Measurements from ENCODE around the gene KIF12.

KIF12 gene

GRCh38 chr9:114096866-114097612, 2.1 kb downstream of the KIF12 start:
- WGBS: 81% methylated on average over 6 of the region's 14 CpGs

DNA sequence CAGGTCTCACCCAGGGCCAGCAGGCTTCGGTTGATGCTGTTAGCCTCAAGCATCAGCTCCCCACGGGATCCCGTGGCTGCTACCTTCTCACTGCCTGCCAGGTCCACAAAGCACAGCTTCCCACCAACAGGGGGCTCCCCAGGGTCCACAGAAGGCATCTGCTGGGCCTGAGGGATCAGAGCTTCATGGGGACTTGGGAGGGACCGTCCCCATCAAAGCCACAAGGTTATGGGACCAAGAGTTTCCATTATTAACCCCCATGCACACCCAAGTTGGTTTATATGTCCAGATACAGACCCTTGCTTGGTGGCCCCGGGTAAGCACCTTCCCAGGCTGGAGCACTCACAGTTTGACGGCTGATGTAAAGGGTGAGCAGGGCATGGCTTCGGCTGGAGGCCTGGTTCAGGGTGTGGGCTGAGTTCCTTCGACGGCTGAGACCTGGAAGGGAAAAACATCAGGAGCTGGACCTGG, 3.0 kb downstream of the KIF12 start:
- H3K4me2 ChIP-seq (ENCODE audit: low read length, poor library complexity, severe bottlenecking): no peak overlapping the region
- H3K9me3 ChIP-seq (ENCODE audit: control insufficient read depth, low read length): peaks cover 9% of the 10 kb centered on the region
- no peak overlapping the region for H3K23ac ChIP-seq (ENCODE audit: low read length in 2 of 2)
- H2BK5ac ChIP-seq (ENCODE audit: low read depth, low read length, poor library complexity, severe bottlenecking): no peak overlapping the region
- H3K27me3 ChIP-seq (ENCODE audit: control insufficient read depth in 1 of 2, insufficient read depth in 1 of 2, low read length in 2 of 2): peaks cover 0 to 60% of the 10 kb centered on the region in 2 experiments
- H3K4me3 ChIP-seq (ENCODE audit: insufficient read depth in 1 of 2, low read depth in 1 of 2, low read length in 2 of 2): no peak overlapping the region
- no peak for DNase-seq
- H3K36me3 ChIP-seq (ENCODE audit: control insufficient read depth in 1 of 2, insufficient read depth in 2 of 2, low read depth in 1 of 2, low read length in 2 of 2): peaks cover 0 to 62% of the 10 kb centered on the region in 2 experiments
- H3K4me1 ChIP-seq (ENCODE audit: control insufficient read depth, insufficient read depth, low read depth, low read length): peaks cover 28% of the 10 kb centered on the region
- no peak overlapping the region for H2BK12ac ChIP-seq (ENCODE audit: low read length in 2 of 2)
- no peak overlapping the region for H4K8ac ChIP-seq (ENCODE audit: low read length)
- H3K18ac ChIP-seq (ENCODE audit: low read depth in 1 of 2, low read length in 2 of 2): no peak overlapping the region
- H3K79me1 ChIP-seq (replicated peaks; ENCODE audit: low read length, poor library complexity, severe bottlenecking): peaks cover 9% of the 10 kb centered on the region
- H3K14ac ChIP-seq (ENCODE audit: low read length in 2 of 2): no peak overlapping the region
- H2BK15ac ChIP-seq (ENCODE audit: low read depth, poor library complexity, severe bottlenecking): no peak overlapping the region
- no peak overlapping the region for H3K4ac ChIP-seq (ENCODE audit: low read depth in 1 of 2, low read length in 2 of 2)
- no peak overlapping the region for H4K91ac ChIP-seq (ENCODE audit: low read length)
- H3K27ac ChIP-seq (ENCODE audit: low read length, poor library complexity, severe bottlenecking): no peak overlapping the region
- no peak overlapping the region for H2AFZ ChIP-seq (ENCODE audit: low read depth, low read length)
- no peak overlapping the region for H2BK120ac ChIP-seq (ENCODE audit: low read depth, low read length)
- WGBS: 79% methylated on average over 9 of the region's 9 CpGs
- H2AK5ac ChIP-seq (ENCODE audit: low read length, severe bottlenecking): no peak overlapping the region
- no peak overlapping the region for H3K9ac ChIP-seq (ENCODE audit: low read length)

More at GRCh38 chr9:114096866-114097612, 2.1 kb downstream of the KIF12 start:
- Histone ChIP-seq H3K9ac (ENCODE audit: low read length) (no peak overlapping the region), H3K4me1 (ENCODE audit: control insufficient read depth, insufficient read depth, low read depth, low read length) (peaks cover 28% of the 10 kb centered on the region), H2BK120ac (ENCODE audit: low read depth, low read length) (no peak overlapping the region), H3K4ac (ENCODE audit: low read depth in 1 of 2, low read length in 2 of 2) (no peak overlapping the region), H4K91ac (ENCODE audit: low read length) (no peak overlapping the region), H3K27ac (ENCODE audit: low read length, poor library complexity, severe bottlenecking) (no peak overlapping the region), H3K4me2 (ENCODE audit: low read length, poor library complexity, severe bottlenecking) (peak overlapping the region; percentile 79), H3K23ac (ENCODE audit: low read length in 2 of 2) (no peak overlapping the region), H2BK5ac (ENCODE audit: low read depth, low read length, poor library complexity, severe bottlenecking) (no peak overlapping the region), H4K8ac (ENCODE audit: low read length) (no peak overlapping the region), H3K4me3 (ENCODE audit: insufficient read depth in 1 of 2, low read depth in 1 of 2, low read length in 2 of 2) (no peak overlapping the region), H2BK15ac (ENCODE audit: low read depth, poor library complexity, severe bottlenecking) (no peak overlapping the region), H3K18ac (ENCODE audit: low read depth in 1 of 2, low read length in 2 of 2) (no peak overlapping the region), H2BK12ac (ENCODE audit: low read length in 2 of 2) (no peak overlapping the region), H3K79me1 (replicated peaks; ENCODE audit: low read length, poor library complexity, severe bottlenecking) (peaks cover 9% of the 10 kb centered on the region), H3K14ac (ENCODE audit: low read length in 2 of 2) (no peak overlapping the region), H3K9me3 (ENCODE audit: control insufficient read depth, low read length) (peaks cover 18% of the 10 kb centered on the region), H3K27me3 (ENCODE audit: control insufficient read depth in 1 of 2, insufficient read depth in 1 of 2, low read length in 2 of 2) (peaks cover 0 to 60% of the 10 kb centered on the region in 2 experiments), H3K36me3 (ENCODE audit: control insufficient read depth in 1 of 2, insufficient read depth in 2 of 2, low read depth in 1 of 2, low read length in 2 of 2) (peaks cover 0 to 56% of the 10 kb centered on the region in 2 experiments), H2AK5ac (ENCODE audit: low read length, severe bottlenecking) (no peak overlapping the region), H2AFZ (ENCODE audit: low read depth, low read length) (no peak overlapping the region)
- no peak for DNase-seq

DNA sequence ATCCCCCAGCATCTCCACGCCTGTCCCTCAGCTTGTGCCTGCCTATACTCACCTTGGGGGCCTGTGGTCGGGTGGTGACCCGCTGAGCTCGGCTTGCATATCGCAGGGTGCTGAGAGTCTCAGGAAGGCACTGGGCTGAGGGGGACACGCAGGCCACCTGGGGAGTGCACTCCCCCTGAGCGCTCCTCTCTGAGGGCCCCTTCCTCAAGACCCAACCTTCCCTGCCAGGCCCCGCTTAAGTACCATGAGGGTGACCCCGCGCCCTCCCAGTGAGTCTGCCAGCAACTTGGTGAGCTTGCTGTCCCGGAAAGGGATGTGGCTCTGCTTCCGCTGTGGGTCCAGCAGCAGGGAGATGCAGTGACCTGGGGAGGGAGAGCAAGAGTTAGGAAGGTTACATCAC, 4.1 kb downstream of the KIF12 start:
- Histone ChIP-seq H3K36me3 (ENCODE audit: control insufficient read depth in 1 of 2, insufficient read depth in 2 of 2, low read depth in 1 of 2, low read length in 2 of 2) (peaks cover 0 to 65% of the 10 kb centered on the region in 2 experiments), H3K27ac (ENCODE audit: low read length, poor library complexity, severe bottlenecking) (no peak overlapping the region), H3K27me3 (ENCODE audit: control insufficient read depth in 1 of 2, insufficient read depth in 1 of 2, low read length in 2 of 2) (peaks cover 0 to 56% of the 10 kb centered on the region in 2 experiments), H2BK120ac (ENCODE audit: low read depth, low read length) (no peak overlapping the region), H2AFZ (ENCODE audit: low read depth, low read length) (no peak overlapping the region), H3K18ac (ENCODE audit: low read depth in 1 of 2, low read length in 2 of 2) (no peak overlapping the region), H3K9ac (ENCODE audit: low read length) (no peak overlapping the region), H2AK5ac (ENCODE audit: low read length, severe bottlenecking) (no peak overlapping the region), H4K8ac (ENCODE audit: low read length) (no peak overlapping the region), H3K23ac (ENCODE audit: low read length in 2 of 2) (peak overlapping the region in 1 of 2 experiments; percentile 30), H3K9me3 (ENCODE audit: control insufficient read depth, low read length) (peaks cover 4% of the 10 kb centered on the region), H3K4me2 (ENCODE audit: low read length, poor library complexity, severe bottlenecking) (no peak overlapping the region), H2BK5ac (ENCODE audit: low read depth, low read length, poor library complexity, severe bottlenecking) (no peak overlapping the region), H3K4ac (ENCODE audit: low read depth in 1 of 2, low read length in 2 of 2) (no peak overlapping the region), H2BK15ac (ENCODE audit: low read depth, poor library complexity, severe bottlenecking) (no peak overlapping the region), H3K4me1 (ENCODE audit: control insufficient read depth, insufficient read depth, low read depth, low read length) (peaks cover 24% of the 10 kb centered on the region), H3K4me3 (ENCODE audit: insufficient read depth in 1 of 2, low read depth in 1 of 2, low read length in 2 of 2) (no peak overlapping the region), H3K14ac (ENCODE audit: low read length in 2 of 2) (no peak overlapping the region), H4K91ac (ENCODE audit: low read length) (no peak overlapping the region), H3K79me1 (replicated peaks; ENCODE audit: low read length, poor library complexity, severe bottlenecking) (peaks cover 9% of the 10 kb centered on the region), H2BK12ac (ENCODE audit: low read length in 2 of 2) (no peak overlapping the region)
- 89% methylated on average over 8 of the region's 12 CpGs for WGBS
- DNase-seq: no peak

DNA sequence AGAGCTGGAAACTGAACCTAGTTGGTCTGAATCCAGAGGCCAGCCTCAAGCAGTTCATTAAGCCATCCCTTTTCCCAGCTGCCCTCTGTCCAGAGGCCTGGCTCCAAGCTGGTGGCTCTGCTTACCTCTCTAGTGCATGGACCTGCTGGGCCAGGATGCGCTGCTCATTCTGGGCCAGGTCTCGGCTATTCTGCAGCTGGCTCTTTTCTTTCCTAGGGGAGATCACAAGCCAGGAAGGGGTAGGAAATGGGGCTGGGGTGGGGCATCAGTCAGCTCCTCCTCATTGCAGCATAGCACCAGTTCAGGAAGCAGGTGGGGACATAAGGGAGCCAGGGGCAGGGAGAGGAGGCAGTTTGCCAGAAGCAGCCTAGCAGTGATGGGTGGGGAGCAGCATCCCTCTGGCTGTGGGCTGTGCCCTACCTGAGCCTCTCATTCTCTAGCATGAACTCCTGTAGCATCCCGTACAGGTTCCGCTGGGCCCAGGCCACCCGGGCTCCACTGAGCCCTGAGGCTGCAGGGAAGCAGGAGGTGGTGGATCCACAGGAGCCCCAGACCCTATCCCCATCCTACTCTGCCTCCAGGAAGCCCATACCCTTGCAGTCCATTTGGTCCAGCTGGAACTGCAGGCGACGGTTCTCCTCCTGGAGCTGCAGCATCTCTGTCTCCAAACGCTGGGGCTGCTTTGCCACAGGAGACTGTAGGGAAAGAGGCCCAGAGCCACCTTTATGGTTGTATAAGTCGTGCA, 5.2 kb downstream of the KIF12 start:
- Histone ChIP-seq H4K8ac (ENCODE audit: low read length) (no peak overlapping the region), H4K91ac (ENCODE audit: low read length) (no peak overlapping the region), H2AFZ (ENCODE audit: low read depth, low read length) (no peak overlapping the region), H3K27me3 (ENCODE audit: control insufficient read depth in 1 of 2, insufficient read depth in 1 of 2, low read length in 2 of 2) (peaks cover 0 to 52% of the 10 kb centered on the region in 2 experiments), H3K4me1 (ENCODE audit: control insufficient read depth, insufficient read depth, low read depth, low read length) (peaks cover 17% of the 10 kb centered on the region), H3K9ac (ENCODE audit: low read length) (no peak overlapping the region), H2BK5ac (ENCODE audit: low read depth, low read length, poor library complexity, severe bottlenecking) (no peak overlapping the region), H2BK15ac (ENCODE audit: low read depth, poor library complexity, severe bottlenecking) (no peak overlapping the region), H3K79me1 (replicated peaks; ENCODE audit: low read length, poor library complexity, severe bottlenecking) (peaks cover 9% of the 10 kb centered on the region), H2AK5ac (ENCODE audit: low read length, severe bottlenecking) (no peak overlapping the region), H3K4me3 (ENCODE audit: insufficient read depth in 1 of 2, low read depth in 1 of 2, low read length in 2 of 2) (no peak overlapping the region), H3K14ac (ENCODE audit: low read length in 2 of 2) (no peak overlapping the region), H3K23ac (ENCODE audit: low read length in 2 of 2) (no peak overlapping the region), H3K27ac (ENCODE audit: low read length, poor library complexity, severe bottlenecking) (no peak overlapping the region), H3K4me2 (ENCODE audit: low read length, poor library complexity, severe bottlenecking) (no peak overlapping the region), H3K36me3 (ENCODE audit: control insufficient read depth in 1 of 2, insufficient read depth in 2 of 2, low read depth in 1 of 2, low read length in 2 of 2) (peaks cover 0 to 70% of the 10 kb centered on the region in 2 experiments), H2BK120ac (ENCODE audit: low read depth, low read length) (no peak overlapping the region), H3K9me3 (ENCODE audit: control insufficient read depth, low read length) (peaks cover 1% of the 10 kb centered on the region), H2BK12ac (ENCODE audit: low read length in 2 of 2) (no peak overlapping the region), H3K18ac (ENCODE audit: low read depth in 1 of 2, low read length in 2 of 2) (no peak overlapping the region), H3K4ac (ENCODE audit: low read depth in 1 of 2, low read length in 2 of 2) (no peak overlapping the region)
- 92% methylated on average over 9 of the region's 9 CpGs for WGBS
- no peak for DNase-seq

All from mesenchymal stem cell (in vitro differentiated cells and primary cell).